ENCODE data around the gene PURA. TPM values are rescaled to one million over a fixed set of nuclear protein-coding genes. Genes with fewer than 3 reads are reported as not detected.

The PURA gene
- total RNA-seq, 1 experiment from 2014 or later, result 3.6 TPM

DNA sequence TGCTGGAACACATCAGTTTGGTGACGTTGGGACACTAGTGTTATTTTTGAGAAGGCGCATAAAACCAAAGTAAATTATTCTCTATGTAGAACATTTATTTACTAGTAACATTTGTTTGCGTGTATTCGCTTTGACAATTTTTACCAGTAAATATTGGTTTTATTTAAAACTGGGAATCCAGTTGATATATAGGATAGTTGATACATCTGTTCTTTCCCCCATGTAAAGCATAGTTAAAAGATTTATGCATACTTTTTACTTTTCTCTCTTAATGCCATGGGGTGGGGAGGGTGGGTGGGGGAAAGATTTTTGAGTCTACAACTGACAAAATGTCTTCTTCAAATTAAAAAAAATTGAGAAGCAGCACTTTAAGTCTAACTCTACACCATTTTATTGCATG lies 11.7 kb downstream of the PURA start, which contains the start of gene IGIP:
IGIP (plus strand) TSS at position 301 of the 400 bp plus-strand sequence. CDS start 2,540 bp downstream, outside the sequence.
- no peak within 1 kb of the TSS for H3K27ac ChIP-seq (ENCODE audit: insufficient read length, low read depth, low read length)
- TF ChIP-seq, protein P1, sequence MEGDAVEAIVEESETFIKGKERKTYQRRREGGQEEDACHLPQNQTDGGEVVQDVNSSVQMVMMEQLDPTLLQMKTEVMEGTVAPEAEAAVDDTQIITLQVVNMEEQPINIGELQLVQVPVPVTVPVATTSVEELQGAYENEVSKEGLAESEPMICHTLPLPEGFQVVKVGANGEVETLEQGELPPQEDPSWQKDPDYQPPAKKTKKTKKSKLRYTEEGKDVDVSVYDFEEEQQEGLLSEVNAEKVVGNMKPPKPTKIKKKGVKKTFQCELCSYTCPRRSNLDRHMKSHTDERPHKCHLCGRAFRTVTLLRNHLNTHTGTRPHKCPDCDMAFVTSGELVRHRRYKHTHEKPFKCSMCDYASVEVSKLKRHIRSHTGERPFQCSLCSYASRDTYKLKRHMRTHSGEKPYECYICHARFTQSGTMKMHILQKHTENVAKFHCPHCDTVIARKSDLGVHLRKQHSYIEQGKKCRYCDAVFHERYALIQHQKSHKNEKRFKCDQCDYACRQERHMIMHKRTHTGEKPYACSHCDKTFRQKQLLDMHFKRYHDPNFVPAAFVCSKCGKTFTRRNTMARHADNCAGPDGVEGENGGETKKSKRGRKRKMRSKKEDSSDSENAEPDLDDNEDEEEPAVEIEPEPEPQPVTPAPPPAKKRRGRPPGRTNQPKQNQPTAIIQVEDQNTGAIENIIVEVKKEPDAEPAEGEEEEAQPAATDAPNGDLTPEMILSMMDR (conservative IDR thresholded peaks at IDR 0.05), result no peak
- Mint-ChIP-seq H3K4me1 (peaks cover 2% of the 10 kb centered on the region in 2 experiments; a peak in 1 of 4 replicates), H3K27ac (no peak within 1 kb of the TSS), H3K36me3 (ENCODE audit: insufficient read depth in 1 of 3, low read depth in 3 of 3) (no peaks in the 10 kb centered on the region), H3K9me3 (no peaks in the 10 kb centered on the region), H3K4me3 (no peak within 1 kb of the TSS), H3K27me3 (ENCODE audit: low read depth) (peaks cover 14% of the 10 kb centered on the region; the same call in 1 of the 2 replicates)
- H2BK12ac ChIP-seq (ENCODE audit: insufficient read length, low read depth, low read length), result no peak within 1 kb of the TSS
- no peaks in the 10 kb centered on the region for H3K27me3 ChIP-seq (ENCODE audit: insufficient read depth, low read length)
- H3K9me3 ChIP-seq (ENCODE audit: control insufficient read depth, low read depth, low read length), result no peaks in the 10 kb centered on the region
- WGBS (ENCODE audit: extremely low coverage, insufficient read length, low lambda C conversion rate), result no CpG with 5 or more reads among the region's 4 CpGs
- no peak within 1 kb of the TSS for H2BK120ac ChIP-seq (ENCODE audit: low read depth, low read length, poor library complexity, severe bottlenecking)
- H3T11ph ChIP-seq (ENCODE audit: low read length), result no peak within 1 kb of the TSS
- H3K23ac ChIP-seq (ENCODE audit: insufficient read length, low read depth, low read length), result no peak within 1 kb of the TSS
- no peak for DNase-seq
- no peaks in the 10 kb centered on the region for H4K20me1 ChIP-seq (ENCODE audit: control insufficient read depth, insufficient read depth, insufficient read length)
- H3K4ac ChIP-seq (ENCODE audit: low read depth, low read length), result no peak within 1 kb of the TSS
- no peaks in the 10 kb centered on the region for H3K4me1 ChIP-seq (ENCODE audit: insufficient read depth, low read length)
- H3K79me1 ChIP-seq (ENCODE audit: insufficient read depth, low read depth, low read length, poor library complexity, severe bottlenecking), result no peaks in the 10 kb centered on the region
- H4K91ac ChIP-seq (ENCODE audit: insufficient read length, low read depth, low read length), result no peak within 1 kb of the TSS
- H4K8ac ChIP-seq (replicated peaks; ENCODE audit: insufficient read length, low read depth, low read length), result no peak within 1 kb of the TSS
- H3K9ac ChIP-seq (ENCODE audit: extremely low read depth, insufficient read length, low read length), result no peak within 1 kb of the TSS
- no peak within 1 kb of the TSS for H2BK20ac ChIP-seq (ENCODE audit: low read depth, low read length, poor library complexity, severe bottlenecking)
- H2AFZ ChIP-seq (ENCODE audit: low read length), result no peak within 1 kb of the TSS
- H3K14ac ChIP-seq (ENCODE audit: insufficient read depth, low read length), result no peak within 1 kb of the TSS
- no peak within 1 kb of the TSS for H3K4me2 ChIP-seq (ENCODE audit: insufficient read depth, insufficient read length, low read length)
- H3K18ac ChIP-seq (ENCODE audit: insufficient read length, low read depth, low read length), result no peak within 1 kb of the TSS
- H3K56ac ChIP-seq (ENCODE audit: insufficient read length, low read depth, low read length), result no peak within 1 kb of the TSS
- H4K5ac ChIP-seq (ENCODE audit: insufficient read length, low read depth, low read length), result no peak within 1 kb of the TSS
- no peaks in the 10 kb centered on the region for H3K79me2 ChIP-seq (ENCODE audit: insufficient read depth, low read length)
- no peak within 1 kb of the TSS for H2AK5ac ChIP-seq (ENCODE audit: insufficient read length, low read length)
- no peaks in the 10 kb centered on the region for H3K23me2 ChIP-seq (ENCODE audit: insufficient read length, low read depth, low read length, poor library complexity, severe bottlenecking)
- H2BK15ac ChIP-seq (ENCODE audit: low read depth, low read length), result no peak within 1 kb of the TSS
- H2BK5ac ChIP-seq (ENCODE audit: insufficient read length, low read length), result no peak within 1 kb of the TSS
